ENCODE data around the gene GUCY1A2.

GRCh38 chr11:106642331-106642730 is 375.9 kb downstream of the GUCY1A2 start:
- TF ChIP-seq POLR2A (IDR thresholded peaks at IDR 0.05) (no peak), CTCF (IDR thresholded peaks at IDR 0.05) (no peak)
